Measurements from ENCODE around the gene PVALB. TPM values are rescaled to one million over a fixed set of nuclear protein-coding genes. Genes with fewer than 3 reads are reported as not detected.
"Not testable (repeated sequence)": the region's sequence is repeated elsewhere in the genome, so short reads cannot be mapped to it uniquely, and the experiment has no call there.

The PVALB gene
- total RNA-seq, 2 donors from 2014 or later = not detected

GRCh38 chr22:36755316-36755715 is 61.5 kb downstream of the PVALB start:
- Histone ChIP-seq H3K27me3 (no peaks in the 10 kb centered on the region), H3K9me3 (no peaks in the 10 kb centered on the region), H3K27ac (no peak overlapping the region), H3K36me3 (no peaks in the 10 kb centered on the region), H3K9ac (ENCODE audit: low read depth in 2 of 2, low read length in 2 of 2) (no peak overlapping the region), H3K4me1 (no peaks in the 10 kb centered on the region), H3K4me3 (no peak overlapping the region)
- intact Hi-C loops (cut with DNase I) = no loop called here
- DNase-seq = no peak
- TF ChIP-seq CTCF (IDR thresholded peaks at IDR 0.05) = no peak

- intact Hi-C loops (cut with DNase I); DNase-seq; H3K4me3 ChIP-seq; H3K9ac ChIP-seq (ENCODE audit: low read depth in 2 of 2, low read length in 2 of 2); H3K4me1 ChIP-seq; H3K36me3 ChIP-seq; H3K9me3 ChIP-seq; H3K27ac ChIP-seq; H3K27me3 ChIP-seq: not testable (repeated sequence)
Observed at GRCh38 chr22:36754881-36755280, 62.0 kb downstream of the PVALB start.

GRCh38 chr22:36753916-36754315 is 62.9 kb downstream of the PVALB start:
- TF ChIP-seq CTCF (IDR thresholded peaks at IDR 0.05) = no peak
- Histone ChIP-seq H3K4me3 (no peak overlapping the region), H3K36me3 (no peaks in the 10 kb centered on the region), H3K27ac (no peak overlapping the region), H3K27me3 (no peaks in the 10 kb centered on the region), H3K9ac (ENCODE audit: low read depth in 2 of 2, low read length in 2 of 2) (no peak overlapping the region), H3K4me1 (no peaks in the 10 kb centered on the region), H3K9me3 (no peaks in the 10 kb centered on the region)
- no peak for DNase-seq
- intact Hi-C loops (cut with DNase I) = no loop called here

- TF ChIP-seq CTCF (IDR thresholded peaks at IDR 0.05) = no peak
- Histone ChIP-seq H3K9me3 (no peaks in the 10 kb centered on the region), H3K27ac (no peak overlapping the region), H3K4me1 (no peaks in the 10 kb centered on the region), H3K27me3 (no peaks in the 10 kb centered on the region), H3K9ac (ENCODE audit: low read depth in 2 of 2, low read length in 2 of 2) (no peak overlapping the region), H3K36me3 (no peaks in the 10 kb centered on the region), H3K4me3 (no peak overlapping the region)
- DNase-seq = peak; percentile 27
- intact Hi-C loops (cut with DNase I) = no loop called here
Observed at GRCh38 chr22:36753120-36753802, 63.6 kb downstream of the PVALB start.

Other genes starting within 250 kb of the PVALB start
- gene CACNG2, start 113.3 kb downstream of the PVALB start, total RNA-seq = not detected
- gene IFT27, start 40.9 kb downstream of the PVALB start, total RNA-seq = 10 to 100 TPM; 27.1 to 44.6 TPM
- gene NCF4, start 44.0 kb upstream of the PVALB start, total RNA-seq = 1 to 10 TPM; 4.4 to 8.5 TPM
- 1 to 10 TPM; 2.1 to 5.2 TPM for gene CSF2RB, start 96.6 kb upstream of the PVALB start, total RNA-seq
- gene TST, start 202.4 kb upstream of the PVALB start, total RNA-seq = 100 to 1,000 TPM; 410 to 474 TPM
- gene MPST, start 202.7 kb upstream of the PVALB start, total RNA-seq = 100 to 1,000 TPM; 217 to 259 TPM
- 10 to 100 TPM; 25.4 to 39.9 TPM for gene KCTD17, start 234.7 kb upstream of the PVALB start, total RNA-seq

Measured in colonic mucosa (tissue), 4 donors.